GM23338 (cell line): ENCODE measurements around the gene GAPVD1.

Experiments used
- CREB1 ChIP-seq: fragments of 250-450 bp; sonication (Bioruptor Pico); IDR thresholded peaks from 2 replicates; pipeline ENCODE4 v1.5.0; 2020; ENCODE audit warnings: low read depth, mild to moderate bottlenecking, moderate library complexity
- CTCF ChIP-seq, 2 experiments: fragments of 200-600 bp in 1 of 2; sonication (generic) in 1 of 2; conservative IDR thresholded peaks; 2 replicates each; pipeline versions ENCODE4 v1.5.1 to v1.6.1; 2016 to 2017; ENCODE audit warnings: antibody characterized with exemption in 2 of 2, low read depth in 2 of 2, mild to moderate bottlenecking in 2 of 2, moderate library complexity in 1 of 2
- EZH2 ChIP-seq: fragments of 200-600 bp; sonication (generic); IDR thresholded peaks from one replicate; pipeline ENCODE4 v1.8.0; 2017; ENCODE audit warnings: antibody characterized with exemption, mild to moderate bottlenecking, low read depth; ENCODE audit not compliant: unreplicated experiment
- EZH2phosphoT487 ChIP-seq: fragments of 200-600 bp; sonication (generic); IDR thresholded peaks from one replicate; pipeline ENCODE4 v1.8.1; 2018; ENCODE audit warnings: antibody characterized with exemption; ENCODE audit not compliant: unreplicated experiment
- JUNB ChIP-seq: IDR thresholded peaks from one replicate; pipeline ENCODE4 v1.6.1; 2016; ENCODE audit warnings: antibody characterized with exemption; ENCODE audit not compliant: unreplicated experiment
- NANOG ChIP-seq: IDR thresholded peaks from 2 replicates; pipeline ENCODE4 v1.6.1; 2016; ENCODE audit warnings: antibody characterized with exemption, borderline replicate concordance
- POLR2AphosphoS5 ChIP-seq: IDR thresholded peaks from 2 replicates; pipeline ENCODE4 v1.6.1; 2016; ENCODE audit warnings: antibody characterized with exemption, low read depth
- REST ChIP-seq: IDR thresholded peaks from one replicate; pipeline ENCODE4 v1.6.1; 2018; ENCODE audit warnings: antibody characterized with exemption; ENCODE audit not compliant: unreplicated experiment
- ZNF331 ChIP-seq: fragments of 250-450 bp; sonication (Bioruptor Pico); IDR thresholded peaks from 2 replicates; pipeline ENCODE4 v1.5.0; 2020; ENCODE audit warnings: low read depth, mild to moderate bottlenecking, moderate library complexity
- ZNF462 ChIP-seq: fragments of 250-450 bp; sonication (Bioruptor Pico); IDR thresholded peaks from 2 replicates; pipeline ENCODE4 v1.5.0; 2020; ENCODE audit warnings: mild to moderate bottlenecking, moderate library complexity

GRCh38 chr9:125317704-125318103 lies 56.1 kb downstream of the GAPVD1 start:
- TF ChIP-seq EZH2 (no peak), REST (no peak), CTCF (conservative IDR thresholded peaks at IDR 0.05; ENCODE audit: low read depth in 2 of 2) (no peak), EZH2phosphoT487 (no peak), CREB1 (CRISPR knock-in tag) (no peak), ZNF331 (no peak), POLR2AphosphoS5 (no peak), NANOG (no peak), ZNF462 (CRISPR knock-in tag) (no peak), JUNB (no peak)
